H1 (cell line): Measurements from ENCODE around the gene PRICKLE1. TPM values are rescaled to one million over a fixed set of nuclear protein-coding genes. Genes with fewer than 3 reads are reported as not detected.

ENCODE experiments used
- CTCF ChIA-PET: fragments of 300-600 bp; sonication (Branson Sonifier 250); formaldehyde crosslinking; loops from one replicate; lab custom pipeline; 2021; ENCODE audit not compliant: partially characterized antibody; lab: Charles Lee
- POLR2A ChIA-PET: fragments of 300-600 bp; sonication (Branson Sonifier 250); formaldehyde crosslinking; loops from one replicate; lab custom pipeline; 2021; ENCODE audit warnings: inconsistent platforms; ENCODE audit not compliant: partially characterized antibody; lab: Charles Lee
- DNase-seq, 2 experiments: peaks; one replicate each; pipeline versions ENCODE4 v3.0.0 to v3.0.0-alpha.2; 2010 to 2022; ENCODE audit warnings: low spot score in 2 of 2, low read depth in 1 of 2, mixed read lengths in 1 of 2
- FAIRE-seq: peaks from 2 replicates; lab custom pipeline; 2011; peaks lifted over from hg19 to GRCh38; lab: Jason Lieb, UNC
- H2AFZ ChIP-seq: 2 replicates; pipeline ENCODE4 v1.8.1; 2012; ENCODE audit warnings: low read length, inconsistent platforms
- H2AK5ac ChIP-seq: 2 replicates; pipeline ENCODE4 v1.6.1; 2013; ENCODE audit warnings: low read depth, low read length
- H2BK120ac ChIP-seq: replicated peaks from 2 replicates; pipeline ENCODE3; 2013; ENCODE audit warnings: low read depth, low read length, inconsistent platforms
- H2BK12ac ChIP-seq: 2 replicates; pipeline ENCODE4 v1.6.1; 2013; ENCODE audit warnings: low read depth, low read length
- H2BK15ac ChIP-seq: 2 replicates; pipeline ENCODE4 v1.6.1; 2013; ENCODE audit warnings: low read length
- H2BK20ac ChIP-seq: 2 replicates; pipeline ENCODE4 v1.6.1; 2013; ENCODE audit warnings: low read length
- H2BK5ac ChIP-seq: 2 replicates; pipeline ENCODE4 v1.6.1; 2013; ENCODE audit warnings: low read depth, low read length
- H3K14ac ChIP-seq: 2 replicates; pipeline ENCODE4 v1.6.1; 2013; ENCODE audit warnings: inconsistent platforms; ENCODE audit not compliant: insufficient read length
- H3K18ac ChIP-seq: 2 replicates; pipeline ENCODE4 v1.6.1; 2013; ENCODE audit warnings: low read length; ENCODE audit errors: extremely low read depth
- H3K23ac ChIP-seq: 2 replicates; pipeline ENCODE4 v1.6.1; 2013; ENCODE audit warnings: inconsistent platforms; ENCODE audit not compliant: insufficient read length
- H3K23me2 ChIP-seq: 2 replicates; pipeline ENCODE4 v1.6.1; 2013; ENCODE audit warnings: low read depth, low read length
- H3K27ac ChIP-seq: 2 replicates; pipeline ENCODE4 v1.6.1; 2011; ENCODE audit warnings: low read depth, low read length, inconsistent platforms
- H3K27me3 ChIP-seq, 4 experiments: replicated peaks in 1 of 4; 1 replicate in 1 of 4; 2 replicates in 3 of 4; pipeline versions ENCODE4 v1.6.1 to v1.8.1; 2011 to 2013; ENCODE audit warnings: low read length in 3 of 4, mild to moderate bottlenecking in 3 of 4, inconsistent platforms in 2 of 4, mixed read lengths in 2 of 4, moderate library complexity in 1 of 4; ENCODE audit not compliant: control insufficient read depth in 3 of 4, insufficient read depth in 3 of 4; ENCODE audit errors: extremely low read depth in 1 of 4
- H3K36me3 ChIP-seq, 4 experiments: 2 replicates each; pipeline versions ENCODE4 v1.6.1 to v1.8.1; 2011 to 2013; ENCODE audit warnings: mild to moderate bottlenecking in 4 of 4, low read length in 3 of 4, moderate library complexity in 2 of 4, control low read depth in 1 of 4, inconsistent platforms in 1 of 4; ENCODE audit not compliant: insufficient read depth in 4 of 4, control insufficient read depth in 2 of 4
- H3K4ac ChIP-seq: replicated peaks from 2 replicates; pipeline ENCODE3; 2013; ENCODE audit warnings: low read length, low read depth, mixed read lengths, inconsistent platforms; ENCODE audit not compliant: insufficient read length
- H3K4me1 ChIP-seq, 4 experiments: replicated peaks in 1 of 4; 1 replicate in 1 of 4; 2 replicates in 3 of 4; pipeline versions ENCODE4 v1.6.1 to v1.8.1; 2011 to 2013; ENCODE audit warnings: low read length in 3 of 4, inconsistent platforms in 2 of 4, mixed read lengths in 1 of 4; ENCODE audit not compliant: insufficient read depth in 4 of 4, control insufficient read depth in 3 of 4
- H3K4me2 ChIP-seq, 2 experiments: 2 replicates each; pipeline versions ENCODE4 v1.6.1 to v1.8.1; 2011 to 2013; ENCODE audit warnings: low read depth in 2 of 2, low read length in 2 of 2, control low read depth in 1 of 2, inconsistent platforms in 1 of 2, mild to moderate bottlenecking in 1 of 2; ENCODE audit not compliant: insufficient read depth in 1 of 2
- H3K4me3 ChIP-seq, 4 experiments: fragments of 200-600, 300-600 bp in 1 of 4; sonication (generic), shearing (Covaris generic), sonication (Bioruptor Twin) in 1 of 4; 2 replicates each; pipeline versions ENCODE4 v1.5.1 to v1.8.1; 2011 to 2016; ENCODE audit warnings: low read length in 4 of 4, low read depth in 3 of 4, control low read depth in 2 of 4, inconsistent platforms in 2 of 4, mild to moderate bottlenecking in 2 of 4, mixed read lengths in 1 of 4, moderate library complexity in 1 of 4; ENCODE audit not compliant: insufficient read depth in 2 of 4; ENCODE audit errors: extremely low read depth in 1 of 4
- H3K56ac ChIP-seq: replicated peaks from 2 replicates; pipeline ENCODE3; 2013; ENCODE audit warnings: low read depth, mild to moderate bottlenecking, mixed read lengths, low read length, inconsistent platforms; ENCODE audit not compliant: insufficient read length
- H3K79me1 ChIP-seq: 2 replicates; pipeline ENCODE4 v1.6.1; 2013; ENCODE audit warnings: low read depth, low read length, control low read depth
- H3K79me2 ChIP-seq, 2 experiments: 2 replicates each; pipeline versions ENCODE4 v1.6.1 to v1.8.1; 2012 to 2013; ENCODE audit warnings: low read length in 2 of 2, mild to moderate bottlenecking in 2 of 2, inconsistent platforms in 1 of 2; ENCODE audit not compliant: insufficient read depth in 2 of 2, control insufficient read depth in 1 of 2
- H3K9ac ChIP-seq, 4 experiments: replicated peaks in 1 of 4; 1 replicate in 1 of 4; 2 replicates in 3 of 4; pipeline versions ENCODE4 v1.6.1 to v1.8.1; 2011 to 2013; ENCODE audit warnings: low read depth in 3 of 4, low read length in 3 of 4, control low read depth in 2 of 4, mild to moderate bottlenecking in 2 of 4, moderate library complexity in 2 of 4, inconsistent platforms in 1 of 4; ENCODE audit errors: extremely low read depth in 1 of 4
- H3K9me3 ChIP-seq, 2 experiments: 2 replicates each; pipeline versions ENCODE4 v1.6.1 to v1.8.1; 2012 to 2013; ENCODE audit warnings: mild to moderate bottlenecking in 2 of 2, moderate library complexity in 2 of 2, control low read depth in 1 of 2, inconsistent platforms in 1 of 2, low read depth in 1 of 2, low read length in 1 of 2, mixed read lengths in 1 of 2; ENCODE audit not compliant: insufficient read depth in 2 of 2
- H4K20me1 ChIP-seq, 2 experiments: replicated peaks in 1 of 2; 2 replicates each; pipeline versions ENCODE3 to v1.8.1; 2011 to 2013; ENCODE audit warnings: inconsistent platforms in 2 of 2, low read length in 2 of 2, mild to moderate bottlenecking in 1 of 2; ENCODE audit not compliant: insufficient read depth in 2 of 2, control insufficient read depth in 1 of 2
- H4K5ac ChIP-seq: 2 replicates; pipeline ENCODE4 v1.6.1; 2013; ENCODE audit warnings: low read length, low read depth, mixed read lengths, inconsistent platforms; ENCODE audit not compliant: insufficient read length
- H4K8ac ChIP-seq: 2 replicates; pipeline ENCODE4 v1.8.0; 2013; ENCODE audit warnings: mild to moderate bottlenecking, moderate library complexity, low read length, inconsistent platforms; ENCODE audit not compliant: insufficient read depth; ENCODE audit errors: extremely low read depth
- H4K91ac ChIP-seq: replicated peaks from 2 replicates; pipeline ENCODE3; 2013; ENCODE audit warnings: low read length, mixed read lengths, inconsistent platforms; ENCODE audit not compliant: insufficient read length
- SIX5 ChIP-seq: IDR thresholded peaks from 2 replicates; pipeline ENCODE4 v1.6.1; 2011; ENCODE audit warnings: mild to moderate bottlenecking, low read depth, low read length
- WGBS, 2 experiments: shearing (Covaris generic) in 1 of 2; methylation state at CpG; one replicate each; pipeline versions ENCODE4 v1.1.6 to v1.1.7; 2013 to 2015; ENCODE audit warnings: low lambda C conversion rate in 2 of 2, mixed read lengths in 2 of 2, inconsistent platforms in 1 of 2, low coverage in 1 of 2, missing lambda C conversion rate in 1 of 2; ENCODE audit not compliant: insufficient replicate concordance in 2 of 2, insufficient coverage in 1 of 2, insufficient read length in 1 of 2; ENCODE audit errors: extremely low coverage in 1 of 2, missing lambda C conversion rate in 1 of 2; 5-methylcytosine and 5-hydroxymethylcytosine counted together
- polyA plus RNA-seq, 7 experiments: library from polyadenylated mRNA; depleted of rRNA in 3 of 7; stranded (reverse) in 5 of 7; unstranded in 2 of 7; fragments of >200 nt in 5 of 7; fragments of 200-250 nt in 2 of 7; gene quantifications; 1 replicate in 5 of 7; 2 replicates in 1 of 7; 4 replicates in 1 of 7; pipeline versions ENCODE4 v1.2.1 to v1.2.3, GENCODE V29; 2011 to 2013; ENCODE audit warnings: missing spikeins in 2 of 7, mixed read lengths in 2 of 7
- total RNA-seq: library from RNA; stranded (reverse); fragmentation: NEBNext Ultra II Directional; extraction: Animal tissue kit (Norgen Biotek cat#: 25700); gene quantifications from 2 replicates; pipeline ENCODE4 v1.2.1, GENCODE V29; 2021

Gene PRICKLE1
- total and polyA plus RNA-seq, 2 of the 8 experiments (the other 6 are each of a cell fraction or from before 2014, with no cell fraction given), result 14.0 to 22.4 TPM

DNA sequence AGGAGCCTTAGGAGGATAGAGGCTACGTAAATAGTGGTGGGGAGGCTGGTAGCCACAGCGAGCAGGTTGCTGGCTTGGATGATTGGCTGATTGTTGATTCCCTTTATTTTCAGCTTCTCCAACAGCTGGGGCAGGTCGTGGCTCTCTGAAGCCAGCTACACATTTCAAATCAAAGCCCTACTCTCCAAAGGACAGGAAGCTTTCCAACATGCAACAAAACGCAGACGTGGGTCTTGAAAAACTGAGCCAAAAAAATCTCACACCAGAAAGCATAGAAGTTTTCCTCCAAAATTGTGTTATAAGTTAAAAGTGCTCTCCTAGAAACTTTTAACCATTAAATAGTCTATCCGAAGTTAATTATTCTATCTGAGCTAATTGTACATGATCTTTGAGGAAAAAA is 37.6 kb upstream of the PRICKLE1 start:
- peak overlapping the region; percentile 11 for H3K56ac ChIP-seq

More for the DNA sequence above, 37.6 kb upstream of the PRICKLE1 start:
- no peak overlapping the region for H3K23ac ChIP-seq
- peaks cover 0 to 5% (median 0%) of the 10 kb centered on the region in 4 experiments; a peak in 2 of 7 replicates for H3K4me1 ChIP-seq
- WGBS, 2 experiments, result 81% methylated on average over 6 of the region's 6 CpGs; no CpG with 5 or more reads in 1 of the 2 experiments
- H3K4ac ChIP-seq, result no peak overlapping the region
- no peaks in the 10 kb centered on the region for H4K20me1 ChIP-seq
- peak overlapping the region; percentile 40; the same call in 1 of the 2 replicates for H2BK15ac ChIP-seq
- H2AFZ ChIP-seq, result 0 out of 2 replicates have a peak overlapping the region, but pooled peaks have one; percentile 35
- H3K9ac ChIP-seq, result no peak overlapping the region
- no peaks in the 10 kb centered on the region for H3K79me1 ChIP-seq
- H4K5ac ChIP-seq, result no peak overlapping the region
- no peaks in the 10 kb centered on the region for H3K9me3 ChIP-seq
- DNase-seq (no peak), FAIRE-seq (no peak)
- no peaks in the 10 kb centered on the region for H3K27me3 ChIP-seq
- H2AK5ac ChIP-seq, result no peak overlapping the region
- no peaks in the 10 kb centered on the region for H3K23me2 ChIP-seq
- H3K14ac ChIP-seq, result no peak overlapping the region
- H2BK5ac ChIP-seq, result no peak overlapping the region
- no peak overlapping the region for H3K18ac ChIP-seq
- ChIA-PET POLR2A (no interaction called here), CTCF (interaction anchor here (0.5 kb wide), 1 partner anchor 72 kb away, joined by 3 read pairs; no protein-coding TSS in a partner anchor)
- H3K27ac ChIP-seq, result no peak overlapping the region
- no peak overlapping the region for H4K8ac ChIP-seq
- peak overlapping the region; percentile 17; the same call in 1 of the 2 replicates for H2BK20ac ChIP-seq
- no peak for TF ChIP-seq SIX5
- no peaks in the 10 kb centered on the region for H3K79me2 ChIP-seq
- no peak overlapping the region for H3K4me2 ChIP-seq
- H3K4me3 ChIP-seq, result no peak overlapping the region
- H3K36me3 ChIP-seq, result no peaks in the 10 kb centered on the region
- no peak overlapping the region for H2BK120ac ChIP-seq
- no peak overlapping the region for H2BK12ac ChIP-seq
- H4K91ac ChIP-seq, result no peak overlapping the region
